Activated naive CD4-positive, alpha-beta T cell treated with anti-CD3 and anti-CD28 coated beads, Interleukin-2, amount 10 ng/mL, durations not matched to agents 7 days and 5 days (primary cell): ENCODE measurements around the gene CORO2B.
"Not testable (repeated sequence)": the region's sequence is repeated elsewhere in the genome, so short reads cannot be mapped to it uniquely, and the experiment has no call there.

Experiments
- CTCF ChIA-PET: fragments of 350-600 bp; sonication (Branson Sonifier 250); formaldehyde crosslinking; loops from one replicate; lab custom pipeline; 2021; ENCODE audit warnings: antibody characterized with exemption; lab: Charles Lee
- DNase-seq: peaks from one replicate; pipeline ENCODE4 v3.0.0-alpha.2; 2020
- H3K27ac Mint-ChIP-seq: one replicate; pipeline ENCODE4 v1.8.0; 2021; ENCODE audit warnings: mild to moderate bottlenecking, moderate library complexity, mixed read lengths
- H3K27me3 Mint-ChIP-seq: one replicate; pipeline ENCODE4 v1.8.0; 2021; ENCODE audit warnings: mild to moderate bottlenecking, mixed read lengths
- H3K36me3 Mint-ChIP-seq: one replicate; pipeline ENCODE4 v1.8.0; 2021; ENCODE audit warnings: mixed read lengths
- H3K4me1 Mint-ChIP-seq: one replicate; pipeline ENCODE4 v1.8.0; 2021; ENCODE audit warnings: mixed read lengths
- H3K4me3 Mint-ChIP-seq: one replicate; pipeline ENCODE4 v1.8.0; 2021; ENCODE audit warnings: mild to moderate bottlenecking, moderate library complexity, mixed read lengths
- H3K9me3 Mint-ChIP-seq: one replicate; pipeline ENCODE4 v1.8.0; 2021; ENCODE audit warnings: mixed read lengths

CORO2B gene

GRCh38 chr15:68679961-68680371 lies 101.2 kb downstream of the CORO2B start:
- Mint-ChIP-seq H3K27me3 (peaks cover 7% of the 10 kb centered on the region), H3K4me1 (no peaks in the 10 kb centered on the region), H3K4me3 (no peak overlapping the region), H3K9me3 (no peaks in the 10 kb centered on the region), H3K27ac (no peak overlapping the region), H3K36me3 (no peaks in the 10 kb centered on the region)
- CTCF ChIA-PET = interaction anchor here (1.3 kb wide), 1 partner anchor 28 kb away, joined by 3 read pairs; no protein-coding TSS in a partner anchor
- no peak for DNase-seq

GRCh38 chr15:68680756-68681155 lies 102.0 kb downstream of the CORO2B start:
- CTCF ChIA-PET, H3K27ac Mint-ChIP-seq, H3K36me3 Mint-ChIP-seq, H3K9me3 Mint-ChIP-seq, H3K4me3 Mint-ChIP-seq, H3K4me1 Mint-ChIP-seq, DNase-seq, H3K27me3 Mint-ChIP-seq: not testable (repeated sequence)

- no peak overlapping the region for H3K27ac Mint-ChIP-seq
- H3K27me3 Mint-ChIP-seq = peaks cover 5% of the 10 kb centered on the region
- H3K4me3 Mint-ChIP-seq = no peak overlapping the region
- DNase-seq = no peak
- no peaks in the 10 kb centered on the region for H3K4me1 Mint-ChIP-seq
- CTCF ChIA-PET = no interaction called here
- no peaks in the 10 kb centered on the region for H3K9me3 Mint-ChIP-seq
- no peaks in the 10 kb centered on the region for H3K36me3 Mint-ChIP-seq
Measured at GRCh38 chr15:68681836-68682235, 103.0 kb downstream of the CORO2B start.

- Mint-ChIP-seq H3K9me3 (no peaks in the 10 kb centered on the region), H3K27ac (no peak overlapping the region), H3K4me1 (no peaks in the 10 kb centered on the region), H3K27me3 (peaks cover under 1% of the 10 kb centered on the region), H3K36me3 (no peaks in the 10 kb centered on the region), H3K4me3 (no peak overlapping the region)
- no peak for DNase-seq
- CTCF ChIA-PET = no interaction called here
Measured at GRCh38 chr15:68682330-68682729, 103.5 kb downstream of the CORO2B start.

GRCh38 chr15:68683026-68683425 lies 104.2 kb downstream of the CORO2B start:
- Mint-ChIP-seq H3K4me3 (no peak overlapping the region), H3K36me3 (no peaks in the 10 kb centered on the region), H3K4me1 (no peaks in the 10 kb centered on the region), H3K27ac (no peak overlapping the region), H3K9me3 (no peaks in the 10 kb centered on the region), H3K27me3 (no peaks in the 10 kb centered on the region)
- CTCF ChIA-PET = interaction anchor here (0.6 kb wide), 1 partner anchor 710 kb away, joined by 3 read pairs; no protein-coding TSS in a partner anchor
- no peak for DNase-seq

GRCh38 chr15:68683551-68683950 lies 104.8 kb downstream of the CORO2B start:
- Mint-ChIP-seq H3K36me3 (no peaks in the 10 kb centered on the region), H3K4me3 (no peak overlapping the region), H3K4me1 (no peaks in the 10 kb centered on the region), H3K27me3 (no peaks in the 10 kb centered on the region), H3K27ac (no peak overlapping the region), H3K9me3 (no peaks in the 10 kb centered on the region)
- no peak for DNase-seq
- CTCF ChIA-PET = interaction anchor here (0.6 kb wide), 2 partner anchors 9 to 710 kb away, joined by 3 read pairs; no protein-coding TSS in a partner anchor

GRCh38 chr15:68684476-68684875 lies 105.7 kb downstream of the CORO2B start:
- peaks cover 7% of the 10 kb centered on the region for H3K27me3 Mint-ChIP-seq
- H3K4me1 Mint-ChIP-seq = no peaks in the 10 kb centered on the region
- H3K27ac Mint-ChIP-seq = no peak overlapping the region
- H3K36me3 Mint-ChIP-seq = no peaks in the 10 kb centered on the region
- H3K4me3 Mint-ChIP-seq = no peak overlapping the region
- CTCF ChIA-PET = no interaction called here
- no peak for DNase-seq
- no peaks in the 10 kb centered on the region for H3K9me3 Mint-ChIP-seq

- H3K4me1 Mint-ChIP-seq = no peaks in the 10 kb centered on the region
- H3K27me3 Mint-ChIP-seq = peaks cover 7% of the 10 kb centered on the region
- H3K9me3 Mint-ChIP-seq = no peaks in the 10 kb centered on the region
- CTCF ChIA-PET = interaction anchor here (0.9 to 3.1 kb wide), 2 partner anchors 13 to 16 kb away, joined by 6 to 10 read pairs; no protein-coding TSS in a partner anchor
- DNase-seq = no peak
- no peak overlapping the region for H3K4me3 Mint-ChIP-seq
- no peak overlapping the region for H3K27ac Mint-ChIP-seq
- H3K36me3 Mint-ChIP-seq = no peaks in the 10 kb centered on the region
Measured at GRCh38 chr15:68687136-68687735, 108.4 kb downstream of the CORO2B start.

- CTCF ChIA-PET = interaction anchor here (1.5 kb wide), 1 partner anchor 16 kb away, joined by 3 read pairs; no protein-coding TSS in a partner anchor
- Mint-ChIP-seq H3K36me3 (no peaks in the 10 kb centered on the region), H3K27me3 (peaks cover 7% of the 10 kb centered on the region), H3K27ac (no peak overlapping the region), H3K4me1 (peaks cover 10% of the 10 kb centered on the region), H3K9me3 (no peaks in the 10 kb centered on the region), H3K4me3 (no peak overlapping the region)
- DNase-seq = no peak
Measured at GRCh38 chr15:68691705-68692104, 112.9 kb downstream of the CORO2B start.

- no peak overlapping the region for H3K27ac Mint-ChIP-seq
- DNase-seq = peak; percentile 29
- CTCF ChIA-PET = no interaction called here
- H3K36me3 Mint-ChIP-seq = no peaks in the 10 kb centered on the region
- peaks cover 7% of the 10 kb centered on the region for H3K27me3 Mint-ChIP-seq
- H3K9me3 Mint-ChIP-seq = no peaks in the 10 kb centered on the region
- no peak overlapping the region for H3K4me3 Mint-ChIP-seq
- H3K4me1 Mint-ChIP-seq = peaks cover 10% of the 10 kb centered on the region
Measured at GRCh38 chr15:68693071-68693470, 114.3 kb downstream of the CORO2B start.

- CTCF ChIA-PET = no interaction called here
- H3K4me1 Mint-ChIP-seq = peaks cover 10% of the 10 kb centered on the region
- no peak for DNase-seq
- H3K27ac Mint-ChIP-seq = no peak overlapping the region
- H3K4me3 Mint-ChIP-seq = no peak overlapping the region
- H3K27me3 Mint-ChIP-seq = peaks cover 4% of the 10 kb centered on the region
- H3K9me3 Mint-ChIP-seq = no peaks in the 10 kb centered on the region
- no peaks in the 10 kb centered on the region for H3K36me3 Mint-ChIP-seq
Measured at GRCh38 chr15:68694111-68694510, 115.3 kb downstream of the CORO2B start.

- DNase-seq = no peak
- Mint-ChIP-seq H3K9me3 (no peaks in the 10 kb centered on the region), H3K4me3 (no peak overlapping the region), H3K4me1 (peaks cover 10% of the 10 kb centered on the region), H3K27me3 (peaks cover 8% of the 10 kb centered on the region), H3K27ac (no peak overlapping the region), H3K36me3 (no peaks in the 10 kb centered on the region)
- CTCF ChIA-PET = no interaction called here
Measured at GRCh38 chr15:68695061-68695595, 116.3 kb downstream of the CORO2B start.

- no peak for DNase-seq
- CTCF ChIA-PET = interaction anchor here (1.0 kb wide), 1 partner anchor 147 kb away, joined by 3 read pairs; no protein-coding TSS in a partner anchor
- peaks cover 10% of the 10 kb centered on the region for H3K4me1 Mint-ChIP-seq
- peaks cover 18% of the 10 kb centered on the region for H3K27me3 Mint-ChIP-seq
- H3K36me3 Mint-ChIP-seq = no peaks in the 10 kb centered on the region
- H3K9me3 Mint-ChIP-seq = no peaks in the 10 kb centered on the region
- H3K4me3 Mint-ChIP-seq = no peak overlapping the region
- H3K27ac Mint-ChIP-seq = no peak overlapping the region
Measured at GRCh38 chr15:68696414-68697363, 117.9 kb downstream of the CORO2B start.
